ENCODE data around the gene PAX1. TPM values are rescaled to one million over a fixed set of nuclear protein-coding genes. Genes with fewer than 3 reads are reported as not detected.

PAX1 gene
- not detected in 2 replicates for total RNA-seq

GRCh38 chr20:21705575-21706260 lies at the start of gene PAX1:
Gene PAX1 (plus strand): TSS chr20:21705664. CDS start chr20:21705713, 49 bp downstream.

Small RNAs within 50 kb of the gene (small RNA-seq; reads per million reads assigned to genes)
- not detected for gene RPL41P1

Other genes with a start within 250 kb of the PAX1 start
- not detected in 2 replicates for gene NKX2-2, start 191.6 kb upstream of the PAX1 start, total RNA-seq